H9 (cell line): ENCODE results near the gene ZNF587B. TPM values are rescaled to one million over a fixed set of nuclear protein-coding genes. Genes with fewer than 3 reads are reported as not detected.
"Not testable (repeated sequence)": the region's sequence is repeated elsewhere in the genome, so short reads cannot be mapped to it uniquely, and the experiment has no call there.

ENCODE experiments used
- DNase-seq: peaks from one replicate; pipeline ENCODE4 v3.0.0-alpha.2; 2017
- H2AFZ ChIP-seq: one replicate; pipeline ENCODE4 v1.6.1; 2013; ENCODE audit warnings: mild to moderate bottlenecking, low read length, control low read depth, moderate library complexity
- H2AK5ac ChIP-seq: 2 replicates; pipeline ENCODE4 v1.6.1; 2013; ENCODE audit warnings: low read length, control low read depth, mixed read lengths; ENCODE audit not compliant: insufficient read length
- H2BK120ac ChIP-seq: one replicate; pipeline ENCODE4 v1.6.1; 2013; ENCODE audit warnings: low read depth, mild to moderate bottlenecking, low read length, control low read depth, inconsistent platforms; ENCODE audit not compliant: poor library complexity, severe bottlenecking
- H2BK12ac ChIP-seq: 2 replicates; pipeline ENCODE4 v1.6.1; 2013; ENCODE audit warnings: low read length, control low read depth, mixed read lengths, low read depth; ENCODE audit not compliant: insufficient read length
- H2BK15ac ChIP-seq: 2 replicates; pipeline ENCODE4 v1.6.1; 2013; ENCODE audit warnings: low read depth, low read length, control low read depth
- H2BK20ac ChIP-seq: one replicate; pipeline ENCODE4 v1.6.1; 2013; ENCODE audit warnings: low read depth, mild to moderate bottlenecking, low read length, control low read depth, inconsistent platforms; ENCODE audit not compliant: poor library complexity, severe bottlenecking
- H2BK5ac ChIP-seq: 2 replicates; pipeline ENCODE4 v1.6.1; 2013; ENCODE audit warnings: low read length, control low read depth, mixed read lengths; ENCODE audit not compliant: insufficient read length
- H3K14ac ChIP-seq: 2 replicates; pipeline ENCODE4 v1.6.1; 2013; ENCODE audit warnings: low read length, control low read depth; ENCODE audit not compliant: insufficient read depth
- H3K18ac ChIP-seq: 2 replicates; pipeline ENCODE4 v1.6.1; 2013; ENCODE audit warnings: low read depth, mild to moderate bottlenecking, mixed read lengths, low read length, control low read depth; ENCODE audit not compliant: insufficient read length
- H3K23ac ChIP-seq: 2 replicates; pipeline ENCODE4 v1.6.1; 2013; ENCODE audit warnings: low read length, control low read depth, mixed read lengths, low read depth; ENCODE audit not compliant: insufficient read length
- H3K23me2 ChIP-seq: 2 replicates; pipeline ENCODE4 v1.6.1; 2013; ENCODE audit warnings: low read depth, mild to moderate bottlenecking, mixed read lengths, low read length, control low read depth; ENCODE audit not compliant: insufficient read length, poor library complexity, severe bottlenecking
- H3K27ac ChIP-seq: 2 replicates; pipeline ENCODE4 v1.5.1; 2013; ENCODE audit warnings: low read length, control low read depth, mixed read lengths, low read depth; ENCODE audit not compliant: insufficient read length
- H3K27me3 ChIP-seq: 2 replicates; pipeline ENCODE4 v1.6.1; 2013; ENCODE audit warnings: low read length, control low read depth, inconsistent platforms; ENCODE audit not compliant: insufficient read depth
- H3K4ac ChIP-seq: 2 replicates; pipeline ENCODE4 v1.6.1; 2013; ENCODE audit warnings: low read depth, mild to moderate bottlenecking, control low read depth, inconsistent platforms, low read length, moderate library complexity
- H3K4me1 ChIP-seq: 2 replicates; pipeline ENCODE4 v1.6.1; 2013; ENCODE audit warnings: low read length, control low read depth, inconsistent platforms; ENCODE audit not compliant: insufficient read depth
- H3K4me2 ChIP-seq: 2 replicates; pipeline ENCODE4 v1.6.1; 2013; ENCODE audit warnings: low read length, control low read depth, mixed read lengths; ENCODE audit not compliant: insufficient read length, insufficient read depth
- H3K56ac ChIP-seq: 2 replicates; pipeline ENCODE4 v1.6.1; 2013; ENCODE audit warnings: low read depth, mild to moderate bottlenecking, mixed read lengths, low read length, control low read depth; ENCODE audit not compliant: insufficient read length
- H3K79me1 ChIP-seq: 2 replicates; pipeline ENCODE4 v1.6.1; 2013; ENCODE audit warnings: low read depth, mild to moderate bottlenecking, moderate library complexity, low read length, control low read depth, inconsistent platforms; ENCODE audit not compliant: insufficient read depth, poor library complexity, severe bottlenecking
- H3K79me2 ChIP-seq: 2 replicates; pipeline ENCODE4 v1.6.1; 2013; ENCODE audit warnings: low read length, control low read depth, inconsistent platforms; ENCODE audit not compliant: insufficient read depth
- H3K9ac ChIP-seq: 2 replicates; pipeline ENCODE4 v1.6.1; 2013; ENCODE audit warnings: low read length, control low read depth, mixed read lengths; ENCODE audit not compliant: insufficient read length; ENCODE audit errors: extremely low read depth
- H3K9me3 ChIP-seq: one replicate; pipeline ENCODE4 v1.6.1; 2013; ENCODE audit warnings: low read depth, low read length, inconsistent platforms; ENCODE audit not compliant: control insufficient read depth
- H3T11ph ChIP-seq: one replicate; pipeline ENCODE4 v1.6.1; 2013; ENCODE audit warnings: mild to moderate bottlenecking, low read length, control low read depth, inconsistent platforms
- H4K20me1 ChIP-seq: one replicate; pipeline ENCODE4 v1.6.1; 2013; ENCODE audit not compliant: control insufficient read depth, insufficient read length, insufficient read depth
- H4K5ac ChIP-seq: 2 replicates; pipeline ENCODE4 v1.6.1; 2013; ENCODE audit warnings: low read depth, mild to moderate bottlenecking, mixed read lengths, low read length, control low read depth; ENCODE audit not compliant: insufficient read length
- H4K8ac ChIP-seq: replicated peaks from 2 replicates; pipeline ENCODE4 v1.6.1; 2013; ENCODE audit warnings: low read length, control low read depth, mixed read lengths, low read depth; ENCODE audit not compliant: insufficient read length
- H4K91ac ChIP-seq: 2 replicates; pipeline ENCODE4 v1.6.1; 2013; ENCODE audit warnings: low read depth, mild to moderate bottlenecking, moderate library complexity, mixed read lengths, low read length, control low read depth; ENCODE audit not compliant: insufficient read length
- H3K27ac Mint-ChIP-seq, 3 experiments: 2 replicates in 2 of 3; 3 replicates in 1 of 3; pipeline ENCODE4 v1.8.0; 2020 to 2021; ENCODE audit warnings: mixed read lengths in 3 of 3, mild to moderate bottlenecking in 1 of 3, moderate library complexity in 1 of 3
- H3K27me3 Mint-ChIP-seq: 2 replicates; pipeline ENCODE4 v1.8.0; 2021; ENCODE audit warnings: low read depth, mild to moderate bottlenecking, moderate library complexity, mixed read lengths
- H3K36me3 Mint-ChIP-seq, 3 experiments: 2 replicates in 2 of 3; 3 replicates in 1 of 3; pipeline ENCODE4 v1.8.0; 2020 to 2021; ENCODE audit warnings: low read depth in 3 of 3, mixed read lengths in 3 of 3; ENCODE audit not compliant: insufficient read depth in 1 of 3
- H3K4me1 Mint-ChIP-seq, 2 experiments: 2 replicates each; pipeline ENCODE4 v1.8.0; 2020; ENCODE audit warnings: mixed read lengths in 2 of 2
- H3K4me3 Mint-ChIP-seq, 2 experiments: 2 replicates in 1 of 2; 3 replicates in 1 of 2; pipeline ENCODE4 v1.8.0; 2020 to 2021; ENCODE audit warnings: mild to moderate bottlenecking in 2 of 2, mixed read lengths in 2 of 2, moderate library complexity in 1 of 2
- H3K9me3 Mint-ChIP-seq, 2 experiments: 2 replicates in 1 of 2; 3 replicates in 1 of 2; pipeline ENCODE4 v1.8.0; 2020; ENCODE audit warnings: mild to moderate bottlenecking in 2 of 2, mixed read lengths in 2 of 2, moderate library complexity in 1 of 2
- WGBS: extraction: QIAGEN DNeasy Blood & Tissue Kit; methylation state at CpG from one replicate; pipeline ENCODE4 v1.1.7; 2013; ENCODE audit warnings: missing lambda C conversion rate, low lambda C conversion rate, mixed read lengths; ENCODE audit not compliant: insufficient read length; ENCODE audit errors: extremely low coverage; 5-methylcytosine and 5-hydroxymethylcytosine counted together
- total RNA-seq: library from RNA; stranded (reverse); gene quantifications from 2 replicates; pipeline ENCODE4 v1.2.1, GENCODE V29; 2021

ZNF587B gene
- total RNA-seq, 1 experiment from 2014 or later, result 45.2 TPM

DNA sequence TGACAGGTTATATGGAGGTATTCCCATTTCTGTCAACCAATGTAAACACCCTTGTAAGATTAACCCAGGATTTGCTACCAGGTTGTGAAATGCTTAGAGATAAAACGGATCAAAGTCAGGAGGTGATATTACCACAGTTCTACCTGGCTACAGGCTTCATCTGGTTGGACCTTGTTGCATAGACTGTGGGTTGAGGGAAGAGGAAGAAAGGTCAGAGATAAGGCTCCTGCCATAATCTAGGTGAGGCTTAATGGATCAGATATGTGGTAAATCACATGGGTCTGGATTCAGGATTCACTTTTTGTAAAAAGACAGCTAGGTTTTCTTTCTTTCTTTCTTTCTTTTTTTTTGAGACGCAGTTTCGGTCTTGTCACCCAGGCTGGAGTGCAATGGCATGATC lies 8.6 kb upstream of the ZNF587B start:
- H3K79me1 ChIP-seq, H2BK12ac ChIP-seq, H3K4me3 Mint-ChIP-seq, H3K9ac ChIP-seq, H4K20me1 ChIP-seq, H3K23me2 ChIP-seq, H3T11ph ChIP-seq, DNase-seq, H4K5ac ChIP-seq, H2BK20ac ChIP-seq, H3K4me1 ChIP-seq, H2BK120ac ChIP-seq, H3K14ac ChIP-seq, H4K91ac ChIP-seq, H2BK15ac ChIP-seq, H3K4me2 ChIP-seq, H3K23ac ChIP-seq, H3K4ac ChIP-seq, H3K27me3 ChIP-seq, H4K8ac ChIP-seq, H3K18ac ChIP-seq, H3K27ac ChIP-seq, H3K9me3 ChIP-seq, H3K9me3 Mint-ChIP-seq, H3K27me3 Mint-ChIP-seq, H2AK5ac ChIP-seq, H2AFZ ChIP-seq, H3K27ac Mint-ChIP-seq, H2BK5ac ChIP-seq, H3K56ac ChIP-seq: not testable (repeated sequence)
- Mint-ChIP-seq H3K4me1 (peaks cover 44% of the 10 kb centered on the region in 2 experiments), H3K36me3 (peaks cover 10 to 58% (median 41%) of the 10 kb centered on the region in 3 experiments)
- H3K79me2 ChIP-seq, result peaks cover 42% of the 10 kb centered on the region
- no CpG with 5 or more reads among the region's 3 CpGs for WGBS

DNA sequence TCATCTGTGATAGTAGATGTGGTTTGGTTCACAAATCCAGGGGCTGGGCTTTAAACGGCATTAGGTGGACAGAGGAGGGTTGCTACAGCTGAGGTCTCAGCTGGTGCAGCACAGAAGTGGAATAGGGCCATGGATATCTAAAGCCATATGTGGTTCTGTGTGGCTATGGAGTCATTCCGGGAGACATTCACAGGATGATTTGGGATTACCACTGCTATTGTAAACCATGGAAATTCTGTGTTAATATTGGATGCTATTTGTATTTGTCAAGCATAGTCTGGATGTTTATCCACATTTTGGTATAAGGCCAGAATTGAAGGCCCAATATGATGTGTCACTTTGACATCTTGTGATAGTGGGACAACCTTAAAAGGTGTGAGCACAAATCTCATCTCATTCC lies 6.9 kb upstream of the ZNF587B start:
- H2AFZ ChIP-seq, H3K27ac ChIP-seq, H3K23ac ChIP-seq, DNase-seq, H3T11ph ChIP-seq, H4K8ac ChIP-seq, H2BK20ac ChIP-seq, H3K4me1 ChIP-seq, H4K91ac ChIP-seq, H2AK5ac ChIP-seq, H4K5ac ChIP-seq, H2BK5ac ChIP-seq, H2BK12ac ChIP-seq, H3K79me1 ChIP-seq, H3K27ac Mint-ChIP-seq, H3K4ac ChIP-seq, H3K9me3 Mint-ChIP-seq, H2BK120ac ChIP-seq, H3K56ac ChIP-seq, H3K4me3 Mint-ChIP-seq, H2BK15ac ChIP-seq, H3K23me2 ChIP-seq, H3K4me2 ChIP-seq, H3K18ac ChIP-seq, H3K27me3 Mint-ChIP-seq, H3K9ac ChIP-seq, H3K27me3 ChIP-seq, H3K14ac ChIP-seq, H4K20me1 ChIP-seq, H3K9me3 ChIP-seq: not testable (repeated sequence)
- H3K79me2 ChIP-seq, result peaks cover 43% of the 10 kb centered on the region
- Mint-ChIP-seq H3K4me1 (peaks cover 40 to 41% of the 10 kb centered on the region in 2 experiments), H3K36me3 (peaks cover 15 to 66% (median 51%) of the 10 kb centered on the region in 3 experiments)
- WGBS, result no CpG with 5 or more reads among the region's 2 CpGs
